ENCODE data around the gene EXOC3L4.
"Not testable (repeated sequence)": the region's sequence is repeated elsewhere in the genome, so short reads cannot be mapped to it uniquely, and the experiment has no call there.

EXOC3L4 gene

DNA sequence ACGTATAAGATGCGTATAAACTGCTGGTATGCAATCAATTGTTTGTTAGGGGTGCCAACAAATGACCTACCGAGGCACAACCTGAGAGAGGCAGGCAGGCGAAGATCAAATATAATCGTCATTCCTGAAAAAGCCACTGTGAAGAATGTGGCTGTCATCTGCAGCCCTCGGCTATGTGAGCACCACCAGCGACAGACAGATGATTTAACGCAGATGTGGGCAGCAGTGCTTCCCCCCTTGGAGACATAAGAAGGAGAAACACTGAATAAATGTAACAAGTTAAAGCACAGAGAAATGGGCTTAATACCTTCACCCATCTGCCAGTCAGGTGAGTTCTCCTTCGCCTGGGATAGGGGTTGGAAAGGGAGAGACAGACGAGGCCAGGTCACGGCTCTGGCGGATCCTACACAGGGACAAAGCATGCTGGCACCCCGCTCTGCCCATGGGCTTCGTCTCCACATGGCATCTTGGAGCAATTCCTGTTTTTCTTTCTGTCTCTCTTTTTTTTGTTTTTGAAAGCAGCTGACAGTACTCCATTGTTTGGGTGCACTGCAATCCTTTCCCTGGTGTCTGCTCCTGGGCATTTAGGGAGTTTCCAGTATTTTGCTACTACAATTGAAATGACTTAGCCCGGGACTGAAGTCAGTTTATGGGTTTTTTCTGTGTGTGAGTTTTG lies 56.9 kb downstream of the EXOC3L4 start:
- DNase-seq (ENCODE audit: low spot score), result no peak

DNA sequence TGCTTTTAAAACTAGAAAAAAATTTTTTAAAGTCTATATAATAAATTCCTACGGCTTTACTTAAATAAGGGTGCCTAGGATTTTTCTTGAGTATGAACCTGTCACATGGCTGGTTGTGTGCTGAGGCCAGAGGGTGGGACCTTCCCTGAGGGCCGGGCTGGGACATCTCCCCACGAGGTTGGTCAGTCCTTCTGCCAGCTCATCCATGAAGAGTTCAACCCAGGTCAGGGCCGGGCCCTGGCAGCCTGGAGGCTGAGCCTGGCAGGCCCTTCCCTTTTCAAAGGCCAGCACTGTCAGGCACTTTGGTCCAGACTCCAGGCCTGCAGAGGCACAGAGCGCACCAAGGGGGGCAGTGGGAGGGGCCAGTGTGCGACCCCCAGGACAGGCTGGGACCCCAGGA lies 60.5 kb downstream of the EXOC3L4 start:
- DNase-seq (ENCODE audit: low spot score), result peak; percentile 73

DNA sequence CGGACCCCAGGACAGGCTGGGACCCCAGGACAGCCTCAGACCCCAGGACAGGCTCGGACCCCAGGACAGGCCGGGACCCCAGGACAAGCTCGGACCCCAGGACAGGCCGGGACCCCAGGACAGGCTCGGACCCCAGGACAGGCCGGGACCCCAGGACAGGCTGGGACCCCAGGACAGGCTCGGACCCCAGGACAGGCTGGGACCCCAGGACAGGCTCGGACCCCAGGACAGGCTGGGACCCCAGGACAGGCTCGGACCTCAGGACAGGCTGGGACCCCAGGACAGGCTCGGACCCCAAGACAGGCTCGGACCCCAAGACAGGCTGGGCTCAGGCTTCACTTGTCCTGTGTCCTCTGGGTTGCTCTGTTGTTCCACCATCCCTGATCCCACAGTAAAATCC lies 60.9 kb downstream of the EXOC3L4 start:
- not testable (repeated sequence) for DNase-seq (ENCODE audit: low spot score)

DNA sequence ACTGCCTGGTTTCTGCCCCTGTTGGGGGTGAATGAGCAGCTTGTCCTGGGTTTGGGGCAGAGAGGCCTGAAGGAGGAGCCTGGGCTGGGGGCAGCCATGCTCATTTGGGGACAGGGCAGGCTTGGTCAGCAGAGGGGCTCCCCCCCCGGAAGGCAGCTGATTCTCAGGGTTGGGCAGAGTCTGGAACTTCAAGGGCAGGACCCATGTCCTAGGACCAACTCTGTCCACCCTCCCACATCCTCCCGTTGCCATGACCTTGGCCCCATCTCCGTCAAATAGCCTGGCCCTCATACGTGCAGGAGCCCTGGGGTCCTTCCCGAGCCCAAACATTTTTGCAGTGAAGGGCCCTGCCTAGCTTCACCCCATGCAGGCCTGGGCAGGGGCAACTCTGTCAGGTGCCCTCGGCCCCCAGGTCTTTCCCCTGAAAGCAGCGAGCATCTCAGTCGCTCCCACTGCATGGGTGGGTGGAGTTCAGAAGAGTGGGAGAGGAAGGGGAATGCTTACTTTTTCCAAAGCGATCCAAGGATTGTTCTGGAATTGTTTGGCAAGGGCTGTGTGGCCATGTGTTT lies 61.4 kb downstream of the EXOC3L4 start:
- DNase-seq (ENCODE audit: low spot score), result no peak

DNA sequence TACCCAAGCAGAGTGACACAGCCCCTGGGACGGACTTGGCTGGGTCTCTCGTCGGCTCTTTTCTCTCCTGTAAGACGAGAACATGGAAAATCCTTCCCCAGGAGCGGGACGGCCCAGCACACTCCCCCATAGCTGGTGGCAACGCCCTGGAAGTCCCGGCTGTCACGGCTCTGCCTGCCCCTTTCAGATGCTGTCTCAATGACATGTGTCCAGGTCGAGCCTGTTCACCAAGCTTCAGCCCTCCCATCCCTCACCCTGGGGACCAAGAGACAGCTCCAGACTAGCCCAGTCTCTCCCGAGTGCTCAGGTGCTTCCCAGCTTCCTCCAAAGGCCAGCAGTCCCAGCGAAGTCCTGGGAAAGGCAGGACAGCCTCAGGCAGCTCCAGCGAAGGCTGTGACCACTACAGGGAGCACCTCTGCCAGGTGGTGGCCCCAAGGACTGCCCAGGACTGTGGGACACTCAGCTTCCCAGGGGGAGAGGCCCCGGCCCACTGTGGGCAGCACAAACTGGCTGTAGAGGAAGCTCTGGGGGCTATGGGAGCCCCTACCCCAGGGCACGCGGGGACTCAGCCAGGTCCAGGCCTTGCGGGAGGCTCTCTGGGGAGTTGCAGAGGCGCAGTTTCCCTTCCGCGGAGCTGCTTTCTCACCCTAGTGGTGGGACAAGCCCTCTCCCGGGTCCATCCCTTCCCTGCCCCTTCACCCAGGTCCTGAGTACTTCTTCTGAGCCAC lies 62.3 kb downstream of the EXOC3L4 start:
- DNase-seq (ENCODE audit: low spot score), result no peak

DNA sequence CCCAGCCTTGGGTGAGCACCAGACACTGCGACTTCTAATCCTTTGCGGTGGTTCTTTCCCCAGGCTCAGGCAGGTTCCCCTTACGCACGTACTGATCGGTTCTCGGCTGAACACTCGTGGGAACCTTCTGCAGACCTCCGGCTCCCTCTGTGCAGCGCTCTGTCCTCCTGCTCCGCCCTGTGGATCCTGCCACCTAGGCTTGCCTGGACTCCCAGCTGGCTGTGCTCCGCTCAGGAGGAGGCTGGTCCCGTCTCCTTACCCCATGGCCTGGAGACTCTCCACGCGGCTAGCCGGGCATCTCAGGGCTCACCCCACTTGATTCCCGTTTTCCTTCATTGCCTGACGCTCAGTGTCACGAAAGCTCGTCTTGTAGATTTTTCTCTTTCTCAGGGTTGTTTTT lies 63.4 kb downstream of the EXOC3L4 start:
- no peak for DNase-seq (ENCODE audit: low spot score)

DNA sequence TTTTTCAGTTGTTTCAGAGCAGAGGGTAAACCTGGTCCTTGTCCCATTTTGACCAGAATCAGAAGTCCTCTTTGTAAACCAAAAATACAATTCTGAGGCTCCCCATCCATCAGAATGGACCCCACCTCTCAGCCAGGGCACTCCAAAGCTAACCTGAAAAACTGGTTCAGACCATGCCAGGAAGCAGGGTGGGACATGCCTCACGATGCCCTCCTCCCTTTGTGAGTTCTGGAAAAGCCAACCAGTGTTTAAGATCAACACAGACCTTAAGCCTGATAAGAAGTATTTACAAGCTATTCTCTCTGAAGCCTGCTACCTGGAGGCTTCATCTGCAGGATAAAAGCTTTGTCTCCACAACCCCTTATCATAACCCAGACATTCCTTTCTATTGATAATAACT lies 64.2 kb downstream of the EXOC3L4 start:
- DNase-seq (ENCODE audit: low spot score), result no peak

All from HuH-7.5 (cell line).